Adrenal gland (tissue), 5 donors: ENCODE results near the gene TREM2.

Experiments used
- POLR2A ChIP-seq, 2 donors: fragments of 450-650 bp; IDR thresholded peaks; one replicate each; pipeline ENCODE4 v1.6.1; 2017; ENCODE audit warnings: antibody characterized with exemption in 2 of 2, mild to moderate bottlenecking in 2 of 2, moderate library complexity in 1 of 2
- TF ChIP-seq, protein P1 (sequence below), 6 experiments: fragments of 450-650 bp in 4 of 6; fragments of 200-600 bp in 2 of 6; sonication (generic) in 1 of 6; IDR thresholded peaks; 1 replicate in 5 of 6; 2 replicates in 1 of 6; pipeline versions ENCODE4 v1.5.1 to v1.8.0; 2016 to 2021; ENCODE audit warnings: antibody characterized with exemption in 6 of 6, mild to moderate bottlenecking in 2 of 6, moderate library complexity in 1 of 6
- donor health status: DM: no; HTN: no; CAD: no.

DNA sequence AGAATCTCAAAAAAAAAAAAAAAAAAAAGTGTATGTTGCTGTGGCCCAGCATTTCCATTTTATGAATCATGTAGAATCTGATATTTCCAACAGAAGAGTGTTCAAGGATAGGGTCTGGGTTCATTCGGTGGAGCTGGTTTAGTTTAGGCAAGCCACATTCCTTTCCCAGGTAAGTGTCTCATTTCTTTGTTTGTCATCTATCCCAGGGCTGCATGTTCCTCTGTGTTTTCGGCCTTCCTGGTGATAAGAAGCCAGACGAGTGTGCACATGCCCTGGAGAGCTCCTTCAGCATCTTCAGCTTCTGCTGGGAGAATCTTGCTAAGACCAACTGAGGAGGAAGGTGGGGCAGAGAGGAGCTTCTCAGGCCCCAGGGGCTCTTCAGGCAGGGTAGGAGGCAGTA is 51.9 kb downstream of the TREM2 start:
- TF ChIP-seq, protein P1, sequence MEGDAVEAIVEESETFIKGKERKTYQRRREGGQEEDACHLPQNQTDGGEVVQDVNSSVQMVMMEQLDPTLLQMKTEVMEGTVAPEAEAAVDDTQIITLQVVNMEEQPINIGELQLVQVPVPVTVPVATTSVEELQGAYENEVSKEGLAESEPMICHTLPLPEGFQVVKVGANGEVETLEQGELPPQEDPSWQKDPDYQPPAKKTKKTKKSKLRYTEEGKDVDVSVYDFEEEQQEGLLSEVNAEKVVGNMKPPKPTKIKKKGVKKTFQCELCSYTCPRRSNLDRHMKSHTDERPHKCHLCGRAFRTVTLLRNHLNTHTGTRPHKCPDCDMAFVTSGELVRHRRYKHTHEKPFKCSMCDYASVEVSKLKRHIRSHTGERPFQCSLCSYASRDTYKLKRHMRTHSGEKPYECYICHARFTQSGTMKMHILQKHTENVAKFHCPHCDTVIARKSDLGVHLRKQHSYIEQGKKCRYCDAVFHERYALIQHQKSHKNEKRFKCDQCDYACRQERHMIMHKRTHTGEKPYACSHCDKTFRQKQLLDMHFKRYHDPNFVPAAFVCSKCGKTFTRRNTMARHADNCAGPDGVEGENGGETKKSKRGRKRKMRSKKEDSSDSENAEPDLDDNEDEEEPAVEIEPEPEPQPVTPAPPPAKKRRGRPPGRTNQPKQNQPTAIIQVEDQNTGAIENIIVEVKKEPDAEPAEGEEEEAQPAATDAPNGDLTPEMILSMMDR (IDR thresholded peaks at IDR 0.05): no peak
- TF ChIP-seq POLR2A (IDR thresholded peaks at IDR 0.05): no peak
